Measurements from ENCODE around the gene ERGIC1. TPM values are rescaled to one million over a fixed set of nuclear protein-coding genes. Genes with fewer than 3 reads are reported as not detected.

ERGIC1 gene
- total and polyA plus RNA-seq, 8 donors = 54.8 to 101 (median 75.6) TPM

GRCh38 chr5:172953776-172954675 lies 120.0 kb downstream of the ERGIC1 start:
- intact Hi-C loops (cut with DNase I) = no loop called here
- DNase-seq (no peak), FAIRE-seq (no peak)

GRCh38 chr5:172954751-172955159 lies 120.7 kb downstream of the ERGIC1 start:
- FAIRE-seq (no peak), DNase-seq (no peak), ATAC-seq (no peak)
- Histone ChIP-seq H3K4me3 (no peak overlapping the region), H3K9me3 (no peaks in the 10 kb centered on the region), H3K4me1 (no peaks in the 10 kb centered on the region), H3K36me3 (peaks cover 0 to 9% (median 0%) of the 10 kb centered on the region in 3 donors), H3K27me3 (no peaks in the 10 kb centered on the region), H3K27ac (no peak overlapping the region)
- no peak for TF ChIP-seq CTCF (IDR thresholded peaks at IDR 0.05)
- intact Hi-C loops (cut with DNase I) = no loop called here
- 80% methylated on average over 7 to 8 of the region's 8 CpGs for WGBS, 2 donors

More at GRCh38 chr5:172953776-172954675, 120.0 kb downstream of the ERGIC1 start:
- Histone ChIP-seq H3K9me3 (no peaks in the 10 kb centered on the region), H3K27me3 (no peaks in the 10 kb centered on the region), H3K4me1 (no peaks in the 10 kb centered on the region), H3K4me3 (no peak overlapping the region), H3K27ac (no peak overlapping the region), H3K36me3 (peaks cover 0 to 9% (median 0%) of the 10 kb centered on the region in 3 donors)
- TF ChIP-seq CTCF (IDR thresholded peaks at IDR 0.05) = no peak
- WGBS, 2 donors = 73 to 74% methylated on average over 15 of the region's 15 CpGs
- no peak for ATAC-seq

- intact Hi-C loops (cut with DNase I) = no loop called here
- no peaks in the 10 kb centered on the region for H3K27me3 ChIP-seq
- DNase-seq = no peak
- H3K4me1 ChIP-seq = peaks cover 0 to 7% (median 6%) of the 10 kb centered on the region in 3 donors
- ATAC-seq = no peak
- H3K36me3 ChIP-seq = peaks cover 0 to 4% (median 0%) of the 10 kb centered on the region in 3 donors
- TF ChIP-seq CTCF (IDR thresholded peaks at IDR 0.05) = no peak
- FAIRE-seq = no peak
- H3K9me3 ChIP-seq = no peaks in the 10 kb centered on the region
- no peak overlapping the region for H3K4me3 ChIP-seq
- H3K27ac ChIP-seq = no peak overlapping the region
- 49 to 61% methylated on average over 3 of the region's 3 CpGs for WGBS, 2 donors
Measured at GRCh38 chr5:172956228-172956627, 122.2 kb downstream of the ERGIC1 start.

GRCh38 chr5:172956936-172957335 lies 122.9 kb downstream of the ERGIC1 start:
- FAIRE-seq = no peak
- 67 to 70% methylated on average over 4 of the region's 4 CpGs for WGBS, 2 donors
- Histone ChIP-seq H3K4me3 (no peak overlapping the region), H3K27ac (no peak overlapping the region), H3K9me3 (no peaks in the 10 kb centered on the region), H3K27me3 (no peaks in the 10 kb centered on the region), H3K36me3 (no peaks in the 10 kb centered on the region), H3K4me1 (peaks cover 0 to 7% (median 6%) of the 10 kb centered on the region in 3 donors)
- intact Hi-C loops (cut with DNase I) = no loop called here
- TF ChIP-seq CTCF (IDR thresholded peaks at IDR 0.05) = no peak
- DNase-seq = no peak
- ATAC-seq = no peak

- no peak overlapping the region for H3K27ac ChIP-seq
- no peaks in the 10 kb centered on the region for H3K36me3 ChIP-seq
- peaks cover 0 to 7% (median 6%) of the 10 kb centered on the region in 3 donors for H3K4me1 ChIP-seq
- no peak overlapping the region for H3K4me3 ChIP-seq
- no peaks in the 10 kb centered on the region for H3K27me3 ChIP-seq
- DNase-seq = no peak
- intact Hi-C loops (cut with DNase I) = no loop called here
- ATAC-seq = no peak
- no peak for FAIRE-seq
- H3K9me3 ChIP-seq = no peaks in the 10 kb centered on the region
- no peak for TF ChIP-seq CTCF (IDR thresholded peaks at IDR 0.05)
- 43 to 44% methylated on average over 5 of the region's 5 CpGs for WGBS, 2 donors
Measured at GRCh38 chr5:172957458-172957857, 123.4 kb downstream of the ERGIC1 start.
